ENCODE data around the gene SCNN1A.

DNA sequence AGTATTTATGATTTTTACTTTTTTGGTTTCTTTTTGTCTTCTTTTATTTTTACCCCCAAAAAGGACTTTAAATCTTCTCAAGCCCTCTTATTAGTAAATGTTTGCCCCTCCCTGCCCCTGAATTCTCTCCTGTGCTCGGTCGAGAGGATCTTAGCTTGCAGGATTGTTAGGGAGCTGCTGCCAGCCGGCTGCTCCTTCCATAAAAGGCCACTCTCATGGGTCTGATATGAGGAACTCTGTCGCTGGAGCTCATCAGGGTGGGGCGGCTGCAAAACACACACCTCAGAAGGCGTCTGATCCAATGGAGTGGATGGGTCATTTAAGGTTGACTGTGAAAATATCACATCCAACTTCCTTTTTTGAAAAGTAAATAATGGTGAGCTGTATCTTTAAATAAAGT lies 17.1 kb upstream of the SCNN1A start:
- TF ChIP-seq, protein P1, sequence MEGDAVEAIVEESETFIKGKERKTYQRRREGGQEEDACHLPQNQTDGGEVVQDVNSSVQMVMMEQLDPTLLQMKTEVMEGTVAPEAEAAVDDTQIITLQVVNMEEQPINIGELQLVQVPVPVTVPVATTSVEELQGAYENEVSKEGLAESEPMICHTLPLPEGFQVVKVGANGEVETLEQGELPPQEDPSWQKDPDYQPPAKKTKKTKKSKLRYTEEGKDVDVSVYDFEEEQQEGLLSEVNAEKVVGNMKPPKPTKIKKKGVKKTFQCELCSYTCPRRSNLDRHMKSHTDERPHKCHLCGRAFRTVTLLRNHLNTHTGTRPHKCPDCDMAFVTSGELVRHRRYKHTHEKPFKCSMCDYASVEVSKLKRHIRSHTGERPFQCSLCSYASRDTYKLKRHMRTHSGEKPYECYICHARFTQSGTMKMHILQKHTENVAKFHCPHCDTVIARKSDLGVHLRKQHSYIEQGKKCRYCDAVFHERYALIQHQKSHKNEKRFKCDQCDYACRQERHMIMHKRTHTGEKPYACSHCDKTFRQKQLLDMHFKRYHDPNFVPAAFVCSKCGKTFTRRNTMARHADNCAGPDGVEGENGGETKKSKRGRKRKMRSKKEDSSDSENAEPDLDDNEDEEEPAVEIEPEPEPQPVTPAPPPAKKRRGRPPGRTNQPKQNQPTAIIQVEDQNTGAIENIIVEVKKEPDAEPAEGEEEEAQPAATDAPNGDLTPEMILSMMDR (IDR thresholded peaks at IDR 0.05; ENCODE audit: poor library complexity): no peak
- TF ChIP-seq EZH2 (IDR thresholded peaks at IDR 0.05; ENCODE audit: borderline replicate concordance): no peak
